ENCODE measurements around the gene MED9.

The MED9 gene

DNA sequence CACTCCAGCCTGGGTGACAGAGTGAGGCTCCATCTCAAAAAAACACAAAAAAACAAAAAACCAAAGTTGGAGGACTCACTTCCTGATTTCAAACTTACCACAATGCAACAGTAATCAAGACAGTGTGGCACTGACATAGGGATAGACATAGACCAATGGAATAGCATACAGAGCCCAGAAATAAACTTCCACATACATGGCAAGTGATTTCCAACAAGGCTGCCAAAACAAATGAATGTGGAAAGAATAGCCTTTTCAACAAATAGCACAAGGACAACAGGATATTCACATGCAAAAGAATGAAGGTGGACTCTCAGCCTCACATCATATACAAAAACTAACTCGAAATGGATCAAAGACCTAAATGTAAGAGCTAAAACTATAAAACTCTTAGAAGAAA is 56.2 kb downstream of the MED9 start:
- DNase-seq (ENCODE audit: extremely low read depth in 1 of 2, low read depth in 1 of 2) = no peak

DNA sequence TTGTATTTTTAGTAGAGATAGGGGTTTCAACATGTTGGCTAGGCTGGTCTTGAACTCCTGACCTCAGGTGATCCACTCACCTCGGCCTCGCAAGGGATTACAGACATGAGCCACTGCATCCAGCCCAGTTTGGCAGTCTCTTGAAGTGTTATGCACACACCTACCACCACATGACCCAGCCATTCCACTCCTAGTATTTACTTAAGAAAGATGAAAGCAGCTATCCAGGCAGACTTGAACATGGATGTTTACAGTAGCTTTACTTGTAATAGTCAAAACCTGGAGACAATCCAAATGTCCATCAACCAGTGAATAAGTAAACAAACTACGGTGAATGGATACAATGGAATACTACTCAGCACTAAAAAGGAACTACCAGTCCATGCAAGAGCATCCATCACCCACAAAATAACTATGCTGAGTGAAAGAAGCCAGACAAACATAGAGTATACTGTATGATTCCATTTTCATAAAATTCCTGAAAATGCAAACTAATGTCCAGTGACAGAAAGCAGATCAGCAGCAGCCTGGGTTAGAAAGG is 57.2 kb downstream of the MED9 start:
- DNase-seq (ENCODE audit: extremely low read depth in 1 of 2, low read depth in 1 of 2) = no peak

- no peak for DNase-seq (ENCODE audit: extremely low read depth in 1 of 2, low read depth in 1 of 2)
Observed at GRCh38 chr17:17535957-17536356, 59.2 kb downstream of the MED9 start.

DNA sequence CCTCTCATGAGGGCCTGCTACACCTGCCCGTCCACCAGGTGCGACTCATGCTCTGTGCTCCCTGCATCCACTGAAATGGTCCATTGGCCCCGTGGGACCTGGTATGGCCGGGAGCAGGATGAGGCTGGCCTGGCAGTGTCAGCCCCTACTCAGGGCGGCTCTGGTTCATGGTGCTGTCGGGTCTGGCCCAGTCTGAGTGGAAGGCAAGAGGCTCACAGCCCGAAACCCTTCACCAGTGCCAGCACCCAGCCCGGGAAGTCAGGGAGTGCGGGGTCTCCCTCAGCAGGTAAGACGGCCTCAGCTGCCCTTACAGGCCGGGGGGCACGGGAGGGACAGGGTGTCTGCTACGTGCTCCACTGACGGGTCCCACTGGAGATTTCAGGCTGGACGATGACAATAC is 59.9 kb downstream of the MED9 start:
- no peak for DNase-seq (ENCODE audit: extremely low read depth in 1 of 2, low read depth in 1 of 2)

DNA sequence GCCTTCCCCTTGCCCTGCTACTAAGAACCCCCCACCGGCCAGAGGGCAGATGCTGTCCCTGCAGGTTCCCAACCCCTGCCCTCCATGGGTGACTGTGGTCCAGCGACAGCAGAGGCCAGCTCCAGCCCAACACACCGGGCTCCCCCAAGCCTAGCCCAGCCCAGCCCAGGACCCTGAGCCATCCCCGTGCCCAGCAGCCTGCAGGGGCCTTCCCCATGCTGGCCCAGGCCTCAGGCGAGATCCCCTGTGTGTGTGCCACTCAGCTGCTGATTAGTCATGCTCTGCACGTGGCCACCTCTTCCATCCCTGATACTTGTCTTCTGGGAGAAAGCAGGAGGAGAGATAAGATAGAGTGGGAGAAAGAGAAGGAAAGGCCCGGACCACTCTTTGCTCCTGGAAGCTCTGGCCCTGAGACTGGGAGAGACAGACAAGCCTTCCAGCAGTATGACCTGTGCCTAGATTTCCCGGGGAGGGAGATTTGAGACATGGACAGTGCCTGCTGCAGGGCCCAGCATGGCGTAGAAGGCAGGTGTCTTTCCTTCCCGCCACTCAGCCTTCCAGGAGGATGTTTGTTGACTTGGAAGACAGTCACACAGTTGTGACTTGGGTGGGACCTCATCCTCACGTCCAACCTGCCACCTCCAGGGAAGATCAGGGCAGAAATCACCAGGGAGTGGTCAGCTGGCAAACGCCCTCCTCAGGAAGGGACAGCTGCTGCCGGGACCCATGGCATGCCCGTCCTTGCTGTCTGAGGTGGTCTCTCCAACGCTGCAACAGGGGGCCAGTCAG is 60.7 kb downstream of the MED9 start:
- no peak for DNase-seq (ENCODE audit: extremely low read depth in 1 of 2, low read depth in 1 of 2)

- no peak for DNase-seq (ENCODE audit: extremely low read depth in 1 of 2, low read depth in 1 of 2)
Observed at GRCh38 chr17:17538417-17539391, 61.9 kb downstream of the MED9 start.

GRCh38 chr17:17539591-17539990 is 62.8 kb downstream of the MED9 start:
- no peak for DNase-seq (ENCODE audit: extremely low read depth in 1 of 2, low read depth in 1 of 2)

- no peak for DNase-seq (ENCODE audit: extremely low read depth in 1 of 2, low read depth in 1 of 2)
Observed at GRCh38 chr17:17540278-17540906, 63.6 kb downstream of the MED9 start.

DNA sequence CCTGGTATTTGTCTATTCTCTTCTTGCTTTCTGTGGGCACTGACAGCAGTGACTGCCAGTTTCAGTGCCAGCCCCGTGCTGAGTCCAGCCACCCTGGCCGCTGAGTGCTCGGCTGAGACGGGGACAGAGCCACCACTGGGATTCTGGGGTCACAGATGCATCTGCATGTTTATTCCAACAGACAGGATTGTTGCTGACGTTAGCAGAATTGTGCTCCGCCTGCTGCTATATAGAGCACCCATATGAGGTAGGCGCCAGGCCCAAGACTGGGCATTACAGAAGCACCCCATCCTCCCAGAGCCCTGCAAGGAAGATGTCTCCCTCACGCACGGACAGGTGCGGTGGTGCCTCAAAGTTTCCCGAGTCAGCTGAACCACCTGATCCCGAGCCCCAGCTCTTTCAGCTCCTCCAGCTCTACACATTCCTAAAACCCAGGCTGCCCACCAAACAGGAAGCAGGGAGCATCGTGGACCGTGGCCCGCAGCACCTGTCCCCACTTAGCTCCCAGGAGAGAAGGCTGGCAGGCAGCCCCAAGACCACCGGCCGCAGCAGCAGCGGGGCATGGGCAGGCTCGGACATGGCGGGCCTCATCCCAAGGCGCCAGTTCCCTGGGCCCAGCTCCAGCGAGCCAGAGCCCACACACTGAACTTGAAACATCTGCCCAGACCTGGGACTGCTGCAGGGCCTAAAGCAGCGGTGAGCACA is 64.3 kb downstream of the MED9 start:
- no peak for DNase-seq (ENCODE audit: extremely low read depth in 1 of 2, low read depth in 1 of 2)

DNA sequence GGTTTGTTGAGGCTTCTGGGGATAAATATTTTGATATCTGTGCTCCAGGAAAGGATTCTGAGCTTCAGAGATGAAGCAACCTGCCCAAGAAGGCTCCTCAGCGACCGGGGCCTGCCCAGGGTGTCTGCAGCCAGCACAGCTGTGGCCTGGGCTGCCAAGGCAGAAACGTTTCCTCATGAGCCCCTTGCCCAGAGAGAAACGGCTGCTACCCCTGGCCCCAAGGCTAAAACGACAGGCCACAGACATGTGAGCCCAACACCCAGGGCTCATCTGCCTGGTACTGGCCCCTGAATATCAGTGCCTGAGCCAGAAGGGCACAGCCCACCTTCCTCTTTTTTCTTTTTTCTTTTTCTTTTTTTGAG is 64.8 kb downstream of the MED9 start:
- DNase-seq (ENCODE audit: extremely low read depth in 1 of 2, low read depth in 1 of 2) = no peak

All from stimulated activated CD8-positive, alpha-beta memory T cell treated with anti-CD3 and anti-CD28 coated beads, Interleukin-7, amount 100 ng/mL, for 48 hours (primary cell).